ENCODE results near the gene PIR. TPM values are rescaled to one million over a fixed set of nuclear protein-coding genes. Genes with fewer than 3 reads are reported as not detected.

The PIR gene
- total RNA-seq, 1 experiment from 2014 or later, result 8.2 TPM

DNA sequence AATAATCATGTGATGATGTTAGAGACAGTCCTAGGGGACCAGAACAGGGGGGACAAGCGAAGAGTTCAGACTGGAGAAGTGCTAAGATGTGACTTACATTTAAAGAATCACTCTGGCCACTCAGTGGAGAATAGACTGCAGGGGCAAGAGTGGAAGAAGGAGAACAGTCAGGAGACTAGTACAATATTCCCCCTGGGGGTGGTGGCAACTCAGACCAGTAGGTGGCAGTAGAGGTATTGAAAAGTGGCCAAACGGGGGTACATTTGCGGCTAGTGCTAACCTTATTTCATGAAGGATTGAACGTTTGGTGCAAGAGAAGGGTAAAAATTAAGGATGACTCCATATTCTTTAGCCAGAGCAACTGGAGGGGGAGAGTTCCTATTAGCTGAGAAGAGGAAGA, 4.7 kb upstream of the PIR start:
- peak; percentile 77 for DNase-seq (ENCODE audit: unreplicated experiment)
- Mint-ChIP-seq H3K36me3 (ENCODE audit: insufficient read depth, unreplicated experiment) (no peaks in the 10 kb centered on the region), H3K27me3 (ENCODE audit: insufficient read depth, unreplicated experiment) (peaks cover 22% of the 10 kb centered on the region), H3K9me3 (ENCODE audit: unreplicated experiment) (no peaks in the 10 kb centered on the region), H3K27ac (ENCODE audit: low read depth, unreplicated experiment) (no peak overlapping the region), H3K4me3 (ENCODE audit: unreplicated experiment) (no peak overlapping the region), H3K4me1 (ENCODE audit: insufficient read depth, unreplicated experiment) (peaks cover 8% of the 10 kb centered on the region)
- intact Hi-C loops (cut with micrococcal nuclease), result loop anchor here (1.0 kb wide), 2 partner anchors 27 to 67 kb away; no protein-coding TSS in a partner anchor
- TF ChIP-seq, protein P1, sequence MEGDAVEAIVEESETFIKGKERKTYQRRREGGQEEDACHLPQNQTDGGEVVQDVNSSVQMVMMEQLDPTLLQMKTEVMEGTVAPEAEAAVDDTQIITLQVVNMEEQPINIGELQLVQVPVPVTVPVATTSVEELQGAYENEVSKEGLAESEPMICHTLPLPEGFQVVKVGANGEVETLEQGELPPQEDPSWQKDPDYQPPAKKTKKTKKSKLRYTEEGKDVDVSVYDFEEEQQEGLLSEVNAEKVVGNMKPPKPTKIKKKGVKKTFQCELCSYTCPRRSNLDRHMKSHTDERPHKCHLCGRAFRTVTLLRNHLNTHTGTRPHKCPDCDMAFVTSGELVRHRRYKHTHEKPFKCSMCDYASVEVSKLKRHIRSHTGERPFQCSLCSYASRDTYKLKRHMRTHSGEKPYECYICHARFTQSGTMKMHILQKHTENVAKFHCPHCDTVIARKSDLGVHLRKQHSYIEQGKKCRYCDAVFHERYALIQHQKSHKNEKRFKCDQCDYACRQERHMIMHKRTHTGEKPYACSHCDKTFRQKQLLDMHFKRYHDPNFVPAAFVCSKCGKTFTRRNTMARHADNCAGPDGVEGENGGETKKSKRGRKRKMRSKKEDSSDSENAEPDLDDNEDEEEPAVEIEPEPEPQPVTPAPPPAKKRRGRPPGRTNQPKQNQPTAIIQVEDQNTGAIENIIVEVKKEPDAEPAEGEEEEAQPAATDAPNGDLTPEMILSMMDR (IDR thresholded peaks at IDR 0.05; ENCODE audit: unreplicated experiment), result peak; percentile 62
- BruUV-seq (replicated peaks), result no TSS peak
- CTCF ChIA-PET, result interaction anchor here (0.7 to 10.5 kb wide), 23 partner anchors 9 to 207 kb away, joined by 3 to 127 read pairs (median 3); no protein-coding TSS in a partner anchor
- POLR2A ChIA-PET, result no interaction called here

DNA sequence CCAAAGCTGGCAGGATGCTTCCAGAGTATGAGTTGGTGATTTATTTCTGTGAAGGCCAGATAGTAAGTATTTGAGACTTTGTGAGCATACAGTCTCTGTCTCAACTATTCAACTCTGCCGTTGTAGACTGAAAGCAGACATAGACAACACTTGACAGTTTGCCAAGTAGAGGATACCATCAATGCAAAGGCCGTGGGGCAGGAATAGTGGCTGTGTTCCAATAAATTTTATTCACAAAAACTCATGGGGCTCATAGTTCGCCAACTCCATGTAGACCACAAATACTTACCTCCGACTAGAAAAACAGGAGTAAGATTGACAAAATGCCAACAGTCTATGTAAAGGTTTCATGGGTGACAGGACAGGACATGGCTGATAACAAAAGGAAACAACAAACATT, 3.7 kb upstream of the PIR start:
- peaks cover 11% of the 10 kb centered on the region for H3K27me3 Mint-ChIP-seq (ENCODE audit: insufficient read depth, unreplicated experiment)

DNA sequence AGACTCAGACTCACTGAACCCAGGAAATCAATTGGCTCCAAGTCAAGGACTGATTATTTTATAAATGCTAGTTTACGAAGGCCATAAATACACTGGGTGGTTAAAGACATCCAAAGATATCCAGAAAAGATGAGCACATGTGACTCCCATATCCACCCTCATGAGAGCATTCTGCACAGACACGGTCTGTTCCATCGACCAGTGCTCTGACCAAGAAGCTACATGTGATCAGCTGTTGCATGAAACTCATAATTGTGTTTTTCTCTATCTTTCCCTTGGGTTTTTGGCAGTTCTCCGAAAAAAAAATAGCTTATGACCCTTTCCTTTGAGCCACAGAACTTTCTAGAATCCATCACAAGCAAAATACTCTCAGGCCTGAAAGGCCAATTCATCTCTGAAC, 2.7 kb upstream of the PIR start:
- no peak overlapping the region for H3K4me3 Mint-ChIP-seq (ENCODE audit: unreplicated experiment)

More for the DNA sequence above, 3.7 kb upstream of the PIR start:
- CTCF ChIA-PET, result interaction anchor here (0.5 to 10.5 kb wide), 10 partner anchors 18 to 197 kb away, joined by 3 to 127 read pairs (median 3); no protein-coding TSS in a partner anchor
- no peak for DNase-seq (ENCODE audit: unreplicated experiment)
- intact Hi-C loops (cut with micrococcal nuclease), result no loop called here
- TF ChIP-seq, protein P1 (IDR thresholded peaks at IDR 0.05; ENCODE audit: unreplicated experiment), result no peak
- POLR2A ChIA-PET, result interaction anchor here (0.7 to 1.2 kb wide), 2 partner anchors 10 to 944 kb away, joined by 3 read pairs; no protein-coding TSS in a partner anchor
- H3K36me3 Mint-ChIP-seq (ENCODE audit: insufficient read depth, unreplicated experiment), result no peaks in the 10 kb centered on the region
- H3K27ac Mint-ChIP-seq (ENCODE audit: low read depth, unreplicated experiment), result no peak overlapping the region
- no peak overlapping the region for H3K4me3 Mint-ChIP-seq (ENCODE audit: unreplicated experiment)
- no TSS peak for BruUV-seq (replicated peaks)
- H3K4me1 Mint-ChIP-seq (ENCODE audit: insufficient read depth, unreplicated experiment), result peaks cover 8% of the 10 kb centered on the region
- H3K9me3 Mint-ChIP-seq (ENCODE audit: unreplicated experiment), result no peaks in the 10 kb centered on the region

DNA sequence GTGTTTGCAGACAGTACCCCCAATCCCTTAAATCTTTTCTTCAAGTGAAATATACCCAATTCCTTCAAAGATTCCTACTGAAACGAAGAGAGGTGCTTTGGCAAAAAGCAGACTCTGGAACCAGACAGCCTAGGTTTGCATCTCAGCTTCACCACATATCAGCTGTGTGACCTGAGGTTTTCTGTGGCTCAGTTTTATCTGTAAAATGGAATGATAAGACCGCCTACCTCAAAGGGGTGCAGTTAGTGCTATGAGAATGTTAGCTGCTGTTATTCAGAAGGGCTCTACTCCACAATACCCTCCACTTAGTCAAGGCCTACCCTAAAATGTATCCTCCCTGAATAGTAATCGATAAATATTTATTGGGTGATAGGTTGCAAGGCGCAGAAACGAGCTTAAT, 664 bp downstream of the PIR start:
- intact Hi-C loops (cut with micrococcal nuclease), result no loop called here
- peaks cover under 1% of the 10 kb centered on the region for H3K4me1 Mint-ChIP-seq (ENCODE audit: insufficient read depth, unreplicated experiment)
- TF ChIP-seq, protein P1 (IDR thresholded peaks at IDR 0.05; ENCODE audit: unreplicated experiment), result no peak
- ChIA-PET CTCF (interaction anchor here (0.6 to 10.2 kb wide), 16 partner anchors 8 to 1593 kb away, joined by 3 to 127 read pairs (median 4); partner anchors contain the start of gene BMX), POLR2A (interaction anchor here (0.7 to 3.8 kb wide), 12 partner anchors 9 to 297 kb away, joined by 3 to 54 read pairs (median 4); no protein-coding TSS in a partner anchor)
- H3K4me3 Mint-ChIP-seq (ENCODE audit: unreplicated experiment), result peak overlapping the region; percentile 76
- DNase-seq (ENCODE audit: unreplicated experiment), result no peak
- H3K27ac Mint-ChIP-seq (ENCODE audit: low read depth, unreplicated experiment), result peak overlapping the region; percentile 88
- TSS peak; percentile 73 for BruUV-seq (replicated peaks)
- H3K36me3 Mint-ChIP-seq (ENCODE audit: insufficient read depth, unreplicated experiment), result no peaks in the 10 kb centered on the region
- no peaks in the 10 kb centered on the region for H3K9me3 Mint-ChIP-seq (ENCODE audit: unreplicated experiment)
- no peaks in the 10 kb centered on the region for H3K27me3 Mint-ChIP-seq (ENCODE audit: insufficient read depth, unreplicated experiment)

More for the DNA sequence above, 2.7 kb upstream of the PIR start:
- TF ChIP-seq, protein P1 (IDR thresholded peaks at IDR 0.05; ENCODE audit: unreplicated experiment), result no peak
- Mint-ChIP-seq H3K27me3 (ENCODE audit: insufficient read depth, unreplicated experiment) (peaks cover under 1% of the 10 kb centered on the region), H3K27ac (ENCODE audit: low read depth, unreplicated experiment) (no peak overlapping the region), H3K36me3 (ENCODE audit: insufficient read depth, unreplicated experiment) (no peaks in the 10 kb centered on the region), H3K9me3 (ENCODE audit: unreplicated experiment) (no peaks in the 10 kb centered on the region), H3K4me1 (ENCODE audit: insufficient read depth, unreplicated experiment) (peaks cover 8% of the 10 kb centered on the region)
- no peak for DNase-seq (ENCODE audit: unreplicated experiment)
- BruUV-seq (replicated peaks), result no TSS peak
- POLR2A ChIA-PET, result interaction anchor here (0.5 to 0.7 kb wide), 2 partner anchors 9 to 68 kb away, joined by 3 read pairs; no protein-coding TSS in a partner anchor
- CTCF ChIA-PET, result interaction anchor here (0.6 to 10.2 kb wide), 11 partner anchors 16 to 147 kb away, joined by 3 to 127 read pairs (median 3); no protein-coding TSS in a partner anchor
- intact Hi-C loops (cut with micrococcal nuclease), result no loop called here

Measured in MCF 10A (cell line).